NT2/D1 (cell line): ENCODE data around the gene RAB3A.

Source experiments
- SUZ12 ChIP-seq: IDR thresholded peaks from 2 replicates; pipeline ENCODE4 v1.6.1; 2011; ENCODE audit not compliant: insufficient read length, insufficient read depth; ENCODE audit errors: extremely low read depth
- YY1 ChIP-seq: IDR thresholded peaks from 2 replicates; pipeline ENCODE4 v1.6.1; 2011; ENCODE audit not compliant: insufficient read length, insufficient read depth
- ZNF274 ChIP-seq: IDR thresholded peaks from 2 replicates; pipeline ENCODE4 v1.6.1; 2011; ENCODE audit warnings: mild to moderate bottlenecking, low read depth, low read length

GRCh38 chr19:18220632-18221275 is 16.9 kb upstream of the RAB3A start:
- no peak for TF ChIP-seq SUZ12
- TF ChIP-seq ZNF274, result no peak
- no peak for TF ChIP-seq YY1
